ENCODE data around the gene KIFAP3. TPM values are rescaled to one million over a fixed set of nuclear protein-coding genes. Genes with fewer than 3 reads are reported as not detected.

Gene KIFAP3
- total and polyA plus RNA-seq, 4 donors, result 4.5 to 11.1 (median 6.9) TPM

DNA sequence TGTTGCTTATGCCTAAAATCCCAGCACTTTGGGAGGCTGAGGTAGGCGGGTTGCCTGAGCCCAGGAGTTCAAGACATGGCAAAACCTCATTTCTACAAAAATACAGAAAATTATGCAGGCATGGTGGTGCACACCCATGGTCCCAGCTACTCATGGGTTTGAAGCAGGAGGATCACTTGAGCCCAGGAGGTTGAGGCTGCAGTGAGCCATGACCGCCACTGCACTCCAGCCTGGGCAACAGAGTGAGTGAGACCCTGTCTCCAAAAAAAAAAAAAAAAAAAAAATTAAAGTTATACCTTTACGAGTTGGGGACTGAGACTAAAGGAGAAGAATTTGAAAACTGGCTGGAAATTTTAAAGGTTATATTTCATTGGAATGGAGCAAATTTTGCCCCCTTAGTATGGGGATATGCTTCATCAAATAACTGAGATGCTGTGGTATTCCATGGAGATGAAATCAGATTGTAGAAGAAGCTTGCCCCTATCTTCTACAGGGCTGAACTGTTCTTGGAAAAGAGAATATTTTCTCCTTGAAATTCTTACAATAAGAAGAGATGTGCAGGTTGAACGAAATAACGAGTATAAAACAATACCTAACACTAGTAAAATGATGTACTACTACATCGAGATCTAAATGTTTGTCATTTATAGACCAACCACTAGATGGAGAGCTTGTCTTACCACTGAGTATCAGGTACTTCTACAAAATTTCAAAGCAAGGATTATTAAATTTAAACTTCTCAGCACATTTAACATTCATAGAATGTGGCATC, 145.9 kb downstream of the KIFAP3 start:
- no peak overlapping the region for H3K9ac ChIP-seq (ENCODE audit: low read depth in 1 of 2, low read length in 2 of 2)
- H3K36me3 ChIP-seq (ENCODE audit: control insufficient read depth in 4 of 4, insufficient read depth in 3 of 4, low read depth in 1 of 4, low read length in 3 of 4), result no peaks in the 10 kb centered on the region
- no peak for TF ChIP-seq EGR1 (IDR thresholded peaks at IDR 0.05; ENCODE audit: low read depth in 2 of 2)
- TF ChIP-seq, protein P1, sequence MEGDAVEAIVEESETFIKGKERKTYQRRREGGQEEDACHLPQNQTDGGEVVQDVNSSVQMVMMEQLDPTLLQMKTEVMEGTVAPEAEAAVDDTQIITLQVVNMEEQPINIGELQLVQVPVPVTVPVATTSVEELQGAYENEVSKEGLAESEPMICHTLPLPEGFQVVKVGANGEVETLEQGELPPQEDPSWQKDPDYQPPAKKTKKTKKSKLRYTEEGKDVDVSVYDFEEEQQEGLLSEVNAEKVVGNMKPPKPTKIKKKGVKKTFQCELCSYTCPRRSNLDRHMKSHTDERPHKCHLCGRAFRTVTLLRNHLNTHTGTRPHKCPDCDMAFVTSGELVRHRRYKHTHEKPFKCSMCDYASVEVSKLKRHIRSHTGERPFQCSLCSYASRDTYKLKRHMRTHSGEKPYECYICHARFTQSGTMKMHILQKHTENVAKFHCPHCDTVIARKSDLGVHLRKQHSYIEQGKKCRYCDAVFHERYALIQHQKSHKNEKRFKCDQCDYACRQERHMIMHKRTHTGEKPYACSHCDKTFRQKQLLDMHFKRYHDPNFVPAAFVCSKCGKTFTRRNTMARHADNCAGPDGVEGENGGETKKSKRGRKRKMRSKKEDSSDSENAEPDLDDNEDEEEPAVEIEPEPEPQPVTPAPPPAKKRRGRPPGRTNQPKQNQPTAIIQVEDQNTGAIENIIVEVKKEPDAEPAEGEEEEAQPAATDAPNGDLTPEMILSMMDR (IDR thresholded peaks at IDR 0.05; ENCODE audit: low read depth, low read length, missing input control), result peak; percentile 58
- TF ChIP-seq RAD21 (IDR thresholded peaks at IDR 0.05), result peak; percentile 92 to 95
- TF ChIP-seq HNF4A (conservative IDR thresholded peaks at IDR 0.05), result no peak
- no peak for TF ChIP-seq YY1 (IDR thresholded peaks at IDR 0.05)
- TF ChIP-seq SP1 (IDR thresholded peaks at IDR 0.05), result no peak
- TF ChIP-seq, protein P2, sequence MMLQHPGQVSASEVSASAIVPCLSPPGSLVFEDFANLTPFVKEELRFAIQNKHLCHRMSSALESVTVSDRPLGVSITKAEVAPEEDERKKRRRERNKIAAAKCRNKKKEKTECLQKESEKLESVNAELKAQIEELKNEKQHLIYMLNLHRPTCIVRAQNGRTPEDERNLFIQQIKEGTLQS (IDR thresholded peaks at IDR 0.05), result no peak
- no peak for TF ChIP-seq HNF4G (IDR thresholded peaks at IDR 0.05)
- no peak for TF ChIP-seq GABPA (IDR thresholded peaks at IDR 0.05 in 1 of 2, conservative IDR thresholded peaks at IDR 0.05 in 1 of 2)
- no peak for TF ChIP-seq NR2F2 (IDR thresholded peaks at IDR 0.05)
- TF ChIP-seq RXRA (IDR thresholded peaks at IDR 0.05), result no peak
- TF ChIP-seq TAF1 (conservative IDR thresholded peaks at IDR 0.05), result no peak
- H3K4me3 ChIP-seq (ENCODE audit: low read depth in 1 of 3, low read length in 3 of 3), result no peak overlapping the region
- H3K27me3 ChIP-seq (ENCODE audit: control insufficient read depth in 4 of 4, insufficient read depth in 4 of 4, low read length in 3 of 4), result no peaks in the 10 kb centered on the region
- WGBS, result 47% methylated on average over 6 of the region's 6 CpGs
- no peak for DNase-seq (ENCODE audit: low spot score)
- no peaks in the 10 kb centered on the region for H3K4me1 ChIP-seq (ENCODE audit: control insufficient read depth in 4 of 4, insufficient read depth in 4 of 4, low read length in 3 of 4)
- no peaks in the 10 kb centered on the region for H3K9me3 ChIP-seq (ENCODE audit: control insufficient read depth in 4 of 4, low read length in 3 of 4)
- H3K27ac ChIP-seq (ENCODE audit: low read depth in 1 of 2, low read length in 2 of 2), result no peak overlapping the region

DNA sequence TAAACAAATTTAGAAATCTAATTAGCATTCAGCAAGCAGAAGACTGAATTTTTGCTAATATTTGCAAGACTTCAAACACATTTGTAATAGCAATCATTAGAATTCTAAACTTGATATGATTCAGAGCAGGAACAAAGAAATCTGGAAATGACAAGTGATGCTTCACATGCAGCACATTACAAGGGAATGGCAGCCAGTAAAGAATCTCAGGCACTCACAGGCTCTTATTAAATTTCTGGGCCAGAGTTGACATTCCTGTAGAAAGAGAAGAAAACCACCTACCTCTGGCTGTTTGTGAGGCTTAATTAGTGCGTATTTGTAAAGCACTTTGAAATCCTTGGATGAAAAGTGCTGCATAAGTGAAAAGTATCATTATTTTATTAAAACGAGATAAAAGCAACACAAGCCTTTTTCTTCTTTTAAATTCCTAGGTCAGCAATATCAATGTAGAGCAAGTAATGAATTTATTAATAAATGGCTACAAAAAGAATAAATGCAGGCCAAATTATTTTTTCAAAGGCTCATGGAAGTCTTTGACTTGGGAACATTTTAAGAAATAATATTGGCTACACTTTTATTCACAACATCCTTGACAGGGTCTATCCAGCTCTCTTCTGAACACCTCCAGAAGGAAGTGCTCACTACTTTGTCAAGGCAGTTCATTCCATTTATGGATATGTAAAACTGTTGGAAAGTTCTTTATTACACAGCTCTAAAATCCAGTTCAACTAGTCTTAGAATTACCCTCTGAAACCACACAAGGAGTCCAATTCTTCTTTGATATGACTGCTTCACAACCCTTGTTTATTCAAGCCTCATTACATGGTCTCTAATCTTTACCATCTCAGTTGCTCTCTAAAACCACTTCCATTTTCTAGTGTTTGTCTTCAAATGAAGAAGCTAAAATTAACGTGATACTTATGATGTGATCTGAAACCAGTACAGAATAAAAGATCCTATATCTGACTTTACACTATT, 148.7 kb downstream of the KIFAP3 start:
- WGBS, result 77% methylated on average over 3 of the region's 3 CpGs
- Histone ChIP-seq H3K4me3 (ENCODE audit: low read depth in 1 of 3, low read length in 3 of 3) (no peak overlapping the region), H3K27me3 (ENCODE audit: control insufficient read depth in 4 of 4, insufficient read depth in 4 of 4, low read length in 3 of 4) (no peaks in the 10 kb centered on the region), H3K36me3 (ENCODE audit: control insufficient read depth in 4 of 4, insufficient read depth in 3 of 4, low read depth in 1 of 4, low read length in 3 of 4) (no peaks in the 10 kb centered on the region), H3K9me3 (ENCODE audit: control insufficient read depth in 4 of 4, low read length in 3 of 4) (no peaks in the 10 kb centered on the region), H3K4me1 (ENCODE audit: control insufficient read depth in 4 of 4, insufficient read depth in 4 of 4, low read length in 3 of 4) (no peaks in the 10 kb centered on the region), H3K27ac (ENCODE audit: low read depth in 1 of 2, low read length in 2 of 2) (no peak overlapping the region), H3K9ac (ENCODE audit: low read depth in 1 of 2, low read length in 2 of 2) (no peak overlapping the region)
- DNase-seq (ENCODE audit: low spot score), result no peak
- TF ChIP-seq, protein P3, sequence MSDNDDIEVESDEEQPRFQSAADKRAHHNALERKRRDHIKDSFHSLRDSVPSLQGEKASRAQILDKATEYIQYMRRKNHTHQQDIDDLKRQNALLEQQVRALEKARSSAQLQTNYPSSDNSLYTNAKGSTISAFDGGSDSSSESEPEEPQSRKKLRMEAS (IDR thresholded peaks at IDR 0.05), result no peak
- TF ChIP-seq, protein P4, sequence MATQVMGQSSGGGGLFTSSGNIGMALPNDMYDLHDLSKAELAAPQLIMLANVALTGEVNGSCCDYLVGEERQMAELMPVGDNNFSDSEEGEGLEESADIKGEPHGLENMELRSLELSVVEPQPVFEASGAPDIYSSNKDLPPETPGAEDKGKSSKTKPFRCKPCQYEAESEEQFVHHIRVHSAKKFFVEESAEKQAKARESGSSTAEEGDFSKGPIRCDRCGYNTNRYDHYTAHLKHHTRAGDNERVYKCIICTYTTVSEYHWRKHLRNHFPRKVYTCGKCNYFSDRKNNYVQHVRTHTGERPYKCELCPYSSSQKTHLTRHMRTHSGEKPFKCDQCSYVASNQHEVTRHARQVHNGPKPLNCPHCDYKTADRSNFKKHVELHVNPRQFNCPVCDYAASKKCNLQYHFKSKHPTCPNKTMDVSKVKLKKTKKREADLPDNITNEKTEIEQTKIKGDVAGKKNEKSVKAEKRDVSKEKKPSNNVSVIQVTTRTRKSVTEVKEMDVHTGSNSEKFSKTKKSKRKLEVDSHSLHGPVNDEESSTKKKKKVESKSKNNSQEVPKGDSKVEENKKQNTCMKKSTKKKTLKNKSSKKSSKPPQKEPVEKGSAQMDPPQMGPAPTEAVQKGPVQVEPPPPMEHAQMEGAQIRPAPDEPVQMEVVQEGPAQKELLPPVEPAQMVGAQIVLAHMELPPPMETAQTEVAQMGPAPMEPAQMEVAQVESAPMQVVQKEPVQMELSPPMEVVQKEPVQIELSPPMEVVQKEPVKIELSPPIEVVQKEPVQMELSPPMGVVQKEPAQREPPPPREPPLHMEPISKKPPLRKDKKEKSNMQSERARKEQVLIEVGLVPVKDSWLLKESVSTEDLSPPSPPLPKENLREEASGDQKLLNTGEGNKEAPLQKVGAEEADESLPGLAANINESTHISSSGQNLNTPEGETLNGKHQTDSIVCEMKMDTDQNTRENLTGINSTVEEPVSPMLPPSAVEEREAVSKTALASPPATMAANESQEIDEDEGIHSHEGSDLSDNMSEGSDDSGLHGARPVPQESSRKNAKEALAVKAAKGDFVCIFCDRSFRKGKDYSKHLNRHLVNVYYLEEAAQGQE (IDR thresholded peaks at IDR 0.05), result no peak
- TF ChIP-seq, protein P2 (IDR thresholded peaks at IDR 0.05), result no peak
- TF ChIP-seq HNF4A (conservative IDR thresholded peaks at IDR 0.05) (no peak), HNF4G (IDR thresholded peaks at IDR 0.05) (no peak), FOXA2 (IDR thresholded peaks at IDR 0.05) (no peak), EGR1 (IDR thresholded peaks at IDR 0.05; ENCODE audit: low read depth in 2 of 2) (no peak), SP1 (IDR thresholded peaks at IDR 0.05) (no peak), GABPA (IDR thresholded peaks at IDR 0.05 in 1 of 2, conservative IDR thresholded peaks at IDR 0.05 in 1 of 2) (no peak), TAF1 (conservative IDR thresholded peaks at IDR 0.05) (no peak)
